Measurements from ENCODE around the gene MOB3A.

MOB3A gene

GRCh38 chr19:2056837-2057192, 39.3 kb downstream of the MOB3A start:
- Histone ChIP-seq H4K91ac (ENCODE audit: low read length) (peak overlapping the region; percentile 40), H4K8ac (ENCODE audit: low read length) (peak overlapping the region; percentile 38), H3K27me3 (ENCODE audit: control insufficient read depth in 1 of 2, insufficient read depth in 1 of 2, low read length in 2 of 2) (no peaks in the 10 kb centered on the region), H3K18ac (ENCODE audit: low read depth in 1 of 2, low read length in 2 of 2) (peak overlapping the region in 1 of 2 experiments; percentile 91), H3K4ac (ENCODE audit: low read depth in 1 of 2, low read length in 2 of 2) (peak overlapping the region; percentile 16 to 92), H3K4me1 (ENCODE audit: control insufficient read depth, insufficient read depth, low read depth, low read length) (peaks cover 54% of the 10 kb centered on the region), H3K9me3 (ENCODE audit: control insufficient read depth, low read length) (no peaks in the 10 kb centered on the region), H2BK120ac (ENCODE audit: low read depth, low read length) (no peak overlapping the region), H3K14ac (ENCODE audit: low read length in 2 of 2) (peak overlapping the region in 1 of 2 experiments; percentile 79), H3K4me2 (ENCODE audit: low read length, poor library complexity, severe bottlenecking) (no peak overlapping the region), H3K36me3 (ENCODE audit: control insufficient read depth in 1 of 2, insufficient read depth in 2 of 2, low read depth in 1 of 2, low read length in 2 of 2) (no peaks in the 10 kb centered on the region), H3K4me3 (ENCODE audit: insufficient read depth in 1 of 2, low read depth in 1 of 2, low read length in 2 of 2) (no peak overlapping the region), H2AFZ (ENCODE audit: low read depth, low read length) (no peak overlapping the region), H3K79me1 (replicated peaks; ENCODE audit: low read length, poor library complexity, severe bottlenecking) (no peaks in the 10 kb centered on the region), H2BK15ac (ENCODE audit: low read depth, poor library complexity, severe bottlenecking) (peak overlapping the region; percentile 44), H2BK5ac (ENCODE audit: low read depth, low read length, poor library complexity, severe bottlenecking) (no peak overlapping the region), H3K27ac (ENCODE audit: low read length, poor library complexity, severe bottlenecking) (no peak overlapping the region), H3K23ac (ENCODE audit: low read length in 2 of 2) (peak overlapping the region in 1 of 2 experiments; percentile 87), H2AK5ac (ENCODE audit: low read length, severe bottlenecking) (peak overlapping the region; percentile 76), H3K9ac (ENCODE audit: low read length) (no peak overlapping the region), H2BK12ac (ENCODE audit: low read length in 2 of 2) (peak overlapping the region; percentile 29 to 100)
- DNase-seq: no peak
- 76% methylated on average over 5 of the region's 5 CpGs for WGBS

- Histone ChIP-seq H4K8ac (ENCODE audit: low read length) (peak overlapping the region; percentile 99), H4K91ac (ENCODE audit: low read length) (peak overlapping the region; percentile 98), H3K4me2 (ENCODE audit: low read length, poor library complexity, severe bottlenecking) (peak overlapping the region; percentile 60), H2AFZ (ENCODE audit: low read depth, low read length) (no peak overlapping the region), H3K4ac (ENCODE audit: low read depth in 1 of 2, low read length in 2 of 2) (peak overlapping the region; percentile 91 to 93), H3K79me1 (replicated peaks; ENCODE audit: low read length, poor library complexity, severe bottlenecking) (no peaks in the 10 kb centered on the region), H3K9ac (ENCODE audit: low read length) (peak overlapping the region; percentile 78), H2BK15ac (ENCODE audit: low read depth, poor library complexity, severe bottlenecking) (peak overlapping the region; percentile 92), H2AK5ac (ENCODE audit: low read length, severe bottlenecking) (peak overlapping the region; percentile 85), H2BK5ac (ENCODE audit: low read depth, low read length, poor library complexity, severe bottlenecking) (peak overlapping the region; percentile 66), H3K14ac (ENCODE audit: low read length in 2 of 2) (peak overlapping the region in 1 of 2 experiments; percentile 93), H3K27me3 (ENCODE audit: control insufficient read depth in 1 of 2, insufficient read depth in 1 of 2, low read length in 2 of 2) (no peaks in the 10 kb centered on the region), H3K4me3 (ENCODE audit: insufficient read depth in 1 of 2, low read depth in 1 of 2, low read length in 2 of 2) (peak overlapping the region in 1 of 2 experiments; percentile 67), H2BK120ac (ENCODE audit: low read depth, low read length) (peak overlapping the region; percentile 80), H3K27ac (ENCODE audit: low read length, poor library complexity, severe bottlenecking) (peak overlapping the region; percentile 0), H3K36me3 (ENCODE audit: control insufficient read depth in 1 of 2, insufficient read depth in 2 of 2, low read depth in 1 of 2, low read length in 2 of 2) (no peaks in the 10 kb centered on the region), H3K18ac (ENCODE audit: low read depth in 1 of 2, low read length in 2 of 2) (peak overlapping the region; percentile 92 to 95), H2BK12ac (ENCODE audit: low read length in 2 of 2) (peak overlapping the region; percentile 70 to 96), H3K4me1 (ENCODE audit: control insufficient read depth, insufficient read depth, low read depth, low read length) (peaks cover 58% of the 10 kb centered on the region), H3K9me3 (ENCODE audit: control insufficient read depth, low read length) (no peaks in the 10 kb centered on the region), H3K23ac (ENCODE audit: low read length in 2 of 2) (peak overlapping the region in 1 of 2 experiments; percentile 40)
- peak; percentile 58 for DNase-seq
- 45% methylated on average over 18 of the region's 22 CpGs for WGBS
These were observed 39.9 kb downstream of the MOB3A start for GRCh38 chr19:2055931-2056836.

DNA sequence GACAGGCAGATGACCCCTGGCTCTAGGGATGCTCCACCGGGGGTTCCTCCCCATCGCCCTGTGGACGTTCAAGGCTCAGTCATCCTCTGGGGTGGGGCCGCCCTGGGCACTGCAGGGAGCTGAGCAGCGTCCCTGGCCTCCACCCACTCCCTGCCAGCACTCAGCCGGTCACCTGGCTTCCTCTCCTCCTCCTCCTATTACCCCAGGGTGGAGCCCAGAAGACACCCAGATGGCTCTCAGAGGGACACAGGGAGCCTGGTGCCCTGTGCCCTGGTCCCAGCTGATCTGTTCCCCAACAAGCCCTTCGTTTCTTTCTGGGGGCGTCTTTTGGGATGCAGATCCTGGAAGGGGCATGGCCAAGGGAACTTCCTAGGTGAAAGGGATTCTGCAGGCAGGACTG, 41.4 kb downstream of the MOB3A start:
- Histone ChIP-seq H2AFZ (ENCODE audit: low read depth, low read length) (no peak overlapping the region), H3K4me1 (ENCODE audit: control insufficient read depth, insufficient read depth, low read depth, low read length) (peaks cover 51% of the 10 kb centered on the region), H3K23ac (ENCODE audit: low read length in 2 of 2) (no peak overlapping the region), H3K4me2 (ENCODE audit: low read length, poor library complexity, severe bottlenecking) (no peak overlapping the region), H3K9ac (ENCODE audit: low read length) (no peak overlapping the region), H3K4me3 (ENCODE audit: insufficient read depth in 1 of 2, low read depth in 1 of 2, low read length in 2 of 2) (no peak overlapping the region), H2BK120ac (ENCODE audit: low read depth, low read length) (no peak overlapping the region), H2AK5ac (ENCODE audit: low read length, severe bottlenecking) (peak overlapping the region; percentile 44), H4K8ac (ENCODE audit: low read length) (no peak overlapping the region), H3K36me3 (ENCODE audit: control insufficient read depth in 1 of 2, insufficient read depth in 2 of 2, low read depth in 1 of 2, low read length in 2 of 2) (no peaks in the 10 kb centered on the region), H2BK15ac (ENCODE audit: low read depth, poor library complexity, severe bottlenecking) (no peak overlapping the region), H2BK12ac (ENCODE audit: low read length in 2 of 2) (peak overlapping the region; percentile 63 to 76), H4K91ac (ENCODE audit: low read length) (peak overlapping the region; percentile 73), H3K27ac (ENCODE audit: low read length, poor library complexity, severe bottlenecking) (no peak overlapping the region), H3K9me3 (ENCODE audit: control insufficient read depth, low read length) (no peaks in the 10 kb centered on the region), H2BK5ac (ENCODE audit: low read depth, low read length, poor library complexity, severe bottlenecking) (no peak overlapping the region), H3K18ac (ENCODE audit: low read depth in 1 of 2, low read length in 2 of 2) (peak overlapping the region; percentile 23 to 60), H3K14ac (ENCODE audit: low read length in 2 of 2) (no peak overlapping the region), H3K27me3 (ENCODE audit: control insufficient read depth in 1 of 2, insufficient read depth in 1 of 2, low read length in 2 of 2) (no peaks in the 10 kb centered on the region), H3K79me1 (replicated peaks; ENCODE audit: low read length, poor library complexity, severe bottlenecking) (no peaks in the 10 kb centered on the region), H3K4ac (ENCODE audit: low read depth in 1 of 2, low read length in 2 of 2) (peak overlapping the region; percentile 15 to 49)
- 87% methylated on average over 7 of the region's 8 CpGs for WGBS
- DNase-seq: no peak

DNA sequence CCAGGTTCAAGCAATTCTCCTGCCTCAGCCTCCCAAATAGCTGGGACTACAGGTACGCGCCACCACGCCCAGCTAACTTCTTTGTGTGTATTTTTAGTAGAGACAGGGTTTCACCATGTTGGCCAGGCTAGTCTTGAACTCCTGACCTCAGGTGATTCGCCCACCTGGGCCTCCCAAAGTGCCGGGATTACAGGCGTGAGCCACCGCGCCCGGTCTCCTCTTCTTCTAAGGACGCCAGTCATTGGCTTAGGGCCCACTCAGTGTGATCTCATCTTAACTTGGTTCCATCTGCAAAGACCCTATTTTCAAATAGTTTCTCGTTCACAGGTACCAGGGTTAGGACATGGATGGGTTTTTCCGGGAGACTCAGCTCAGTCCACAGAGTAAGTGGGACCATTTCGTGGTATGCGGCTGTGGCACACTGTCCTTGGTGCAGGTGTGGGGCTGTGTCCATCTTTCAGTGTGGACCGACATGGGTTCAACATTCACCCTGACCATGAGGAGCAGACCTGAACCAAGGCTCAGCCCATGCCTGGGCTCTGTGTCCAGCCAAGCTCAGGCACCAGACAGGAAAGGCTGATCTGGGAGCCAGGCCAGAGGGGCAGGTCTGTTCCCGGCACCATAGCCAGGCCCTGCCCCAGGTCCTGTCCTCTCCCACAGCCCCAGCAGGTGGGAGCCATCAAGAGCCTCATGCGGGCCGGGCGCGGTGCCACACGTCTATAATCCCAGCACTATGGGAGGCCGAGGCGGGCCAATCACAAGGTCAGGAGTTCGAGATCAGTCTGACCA, 42.3 kb downstream of the MOB3A start:
- Histone ChIP-seq H4K8ac (ENCODE audit: low read length) (no peak overlapping the region), H3K9me3 (ENCODE audit: control insufficient read depth, low read length) (no peaks in the 10 kb centered on the region), H3K4ac (ENCODE audit: low read depth in 1 of 2, low read length in 2 of 2) (no peak overlapping the region), H3K27ac (ENCODE audit: low read length, poor library complexity, severe bottlenecking) (no peak overlapping the region), H3K4me1 (ENCODE audit: control insufficient read depth, insufficient read depth, low read depth, low read length) (peaks cover 51% of the 10 kb centered on the region), H3K14ac (ENCODE audit: low read length in 2 of 2) (no peak overlapping the region), H2BK15ac (ENCODE audit: low read depth, poor library complexity, severe bottlenecking) (peak overlapping the region; percentile 17), H2AK5ac (ENCODE audit: low read length, severe bottlenecking) (no peak overlapping the region), H3K27me3 (ENCODE audit: control insufficient read depth in 1 of 2, insufficient read depth in 1 of 2, low read length in 2 of 2) (no peaks in the 10 kb centered on the region), H4K91ac (ENCODE audit: low read length) (no peak overlapping the region), H3K79me1 (replicated peaks; ENCODE audit: low read length, poor library complexity, severe bottlenecking) (no peaks in the 10 kb centered on the region), H2AFZ (ENCODE audit: low read depth, low read length) (no peak overlapping the region), H3K36me3 (ENCODE audit: control insufficient read depth in 1 of 2, insufficient read depth in 2 of 2, low read depth in 1 of 2, low read length in 2 of 2) (peaks cover 5 to 6% of the 10 kb centered on the region in 2 experiments), H2BK5ac (ENCODE audit: low read depth, low read length, poor library complexity, severe bottlenecking) (no peak overlapping the region), H3K23ac (ENCODE audit: low read length in 2 of 2) (no peak overlapping the region), H3K4me3 (ENCODE audit: insufficient read depth in 1 of 2, low read depth in 1 of 2, low read length in 2 of 2) (no peak overlapping the region), H3K18ac (ENCODE audit: low read depth in 1 of 2, low read length in 2 of 2) (peak overlapping the region in 1 of 2 experiments; percentile 3), H2BK12ac (ENCODE audit: low read length in 2 of 2) (peak overlapping the region in 1 of 2 experiments; percentile 19), H3K4me2 (ENCODE audit: low read length, poor library complexity, severe bottlenecking) (no peak overlapping the region), H3K9ac (ENCODE audit: low read length) (no peak overlapping the region), H2BK120ac (ENCODE audit: low read depth, low read length) (no peak overlapping the region)
- 93% methylated on average over 24 of the region's 24 CpGs for WGBS
- no peak for DNase-seq

Data from mesenchymal stem cell (in vitro differentiated cells and primary cell).